Esophagus muscularis mucosa (tissue), 4 donors: ENCODE measurements around the gene BCKDHB. TPM values are rescaled to one million over a fixed set of nuclear protein-coding genes. Genes with fewer than 3 reads are reported as not detected.

ENCODE experiments used
- DNase-seq: peaks from one replicate; pipeline ENCODE4 v3.0.0-alpha.2; 2017; ENCODE audit errors: extremely low spot score
- H3K27ac ChIP-seq, 4 donors: fragments of 200-600 bp; sonication (generic); replicated peaks in 1 of 4; 1 replicate in 3 of 4; 2 replicates in 1 of 4; pipeline ENCODE4 v1.5.1; 2016 to 2019; ENCODE audit warnings: mild to moderate bottlenecking in 1 of 4
- H3K27me3 ChIP-seq, 4 donors: fragments of 200-600 bp; sonication (generic); one replicate each; pipeline versions ENCODE4 v1.5.1 to v1.6.0; 2016 to 2019
- H3K36me3 ChIP-seq, 4 donors: fragments of 200-600 bp; sonication (generic); one replicate each; pipeline ENCODE4 v1.5.1; 2016 to 2019
- H3K4me1 ChIP-seq, 4 donors: fragments of 200-600 bp; sonication (generic); one replicate each; pipeline ENCODE4 v1.5.1; 2016 to 2019
- H3K4me3 ChIP-seq, 4 donors: fragments of 200-600 bp; sonication (generic); 1 replicate in 2 of 4; 2 replicates in 2 of 4; pipeline ENCODE4 v1.5.1; 2016 to 2019; ENCODE audit warnings: mild to moderate bottlenecking in 4 of 4, moderate library complexity in 1 of 4
- H3K9me3 ChIP-seq, 4 donors: fragments of 200-600 bp; sonication (generic); 1 replicate in 3 of 4; 2 replicates in 1 of 4; pipeline ENCODE4 v1.5.1; 2016 to 2019
- EP300 ChIP-seq: sonication (generic); formaldehyde crosslinking; IDR thresholded peaks from one replicate; pipeline ENCODE4 v1.6.1; 2017; ENCODE audit warnings: antibody characterized with exemption
- POLR2A ChIP-seq: fragments of 450-650 bp; IDR thresholded peaks from one replicate; pipeline ENCODE4 v1.6.1; 2017; ENCODE audit warnings: antibody characterized with exemption, moderate library complexity, mild to moderate bottlenecking, low read depth
- POLR2AphosphoS5 ChIP-seq, 2 donors: sonication (generic); formaldehyde crosslinking; IDR thresholded peaks; one replicate each; pipeline ENCODE4 v1.6.1; 2017; ENCODE audit warnings: antibody characterized with exemption in 2 of 2
- WGBS: methylation state at CpG from one replicate; pipeline ENCODE4 v1.1.5; 2018; 5-methylcytosine and 5-hydroxymethylcytosine counted together
- intact Hi-C: fragments of 100-400 bp; cut with DNase I; formaldehyde crosslinking; loops from one replicate; pipeline ENCODE4 v1.15.1; 2023
- total RNA-seq, 4 donors: library from RNA; depleted of rRNA; stranded (reverse); fragments of >200 nt; gene quantifications; one replicate each; pipeline versions ENCODE4 v1.1.0 to v1.2.1, GENCODE V29; 2016
- TF ChIP-seq, protein P1 (sequence below), 3 experiments: fragments of 200-600 bp in 2 of 3; fragments of 450-650 bp in 1 of 3; sonication (generic) in 2 of 3; IDR thresholded peaks; one replicate each; pipeline ENCODE4 v1.5.1; 2017 to 2019; ENCODE audit warnings: antibody characterized with exemption in 3 of 3, mild to moderate bottlenecking in 2 of 3, moderate library complexity in 1 of 3

The BCKDHB gene
- total RNA-seq, 4 donors from 2014 or later: 12.2 to 26.2 (median 20.6) TPM

DNA sequence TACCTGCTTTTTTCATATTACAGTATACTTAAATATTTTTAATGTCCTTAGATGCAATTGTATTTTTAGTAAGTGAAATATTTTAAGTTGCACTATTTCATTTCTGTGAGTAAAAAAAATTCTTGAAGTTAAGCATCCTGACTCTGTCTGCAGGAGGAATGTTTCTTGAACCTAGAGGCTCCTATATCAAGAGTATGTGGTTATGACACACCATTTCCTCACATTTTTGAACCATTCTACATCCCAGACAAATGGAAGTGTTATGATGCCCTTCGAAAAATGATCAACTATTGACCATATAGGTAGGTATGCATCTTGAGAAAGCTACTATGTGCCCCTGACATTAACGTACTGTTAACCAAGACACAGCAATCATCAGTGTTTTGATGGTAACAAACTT is 237.0 kb downstream of the BCKDHB start:
- intact Hi-C loops: no loop called here
- TF ChIP-seq POLR2AphosphoS5 (IDR thresholded peaks at IDR 0.05) (no peak), EP300 (no peak), POLR2A (no peak)
- TF ChIP-seq, protein P1, sequence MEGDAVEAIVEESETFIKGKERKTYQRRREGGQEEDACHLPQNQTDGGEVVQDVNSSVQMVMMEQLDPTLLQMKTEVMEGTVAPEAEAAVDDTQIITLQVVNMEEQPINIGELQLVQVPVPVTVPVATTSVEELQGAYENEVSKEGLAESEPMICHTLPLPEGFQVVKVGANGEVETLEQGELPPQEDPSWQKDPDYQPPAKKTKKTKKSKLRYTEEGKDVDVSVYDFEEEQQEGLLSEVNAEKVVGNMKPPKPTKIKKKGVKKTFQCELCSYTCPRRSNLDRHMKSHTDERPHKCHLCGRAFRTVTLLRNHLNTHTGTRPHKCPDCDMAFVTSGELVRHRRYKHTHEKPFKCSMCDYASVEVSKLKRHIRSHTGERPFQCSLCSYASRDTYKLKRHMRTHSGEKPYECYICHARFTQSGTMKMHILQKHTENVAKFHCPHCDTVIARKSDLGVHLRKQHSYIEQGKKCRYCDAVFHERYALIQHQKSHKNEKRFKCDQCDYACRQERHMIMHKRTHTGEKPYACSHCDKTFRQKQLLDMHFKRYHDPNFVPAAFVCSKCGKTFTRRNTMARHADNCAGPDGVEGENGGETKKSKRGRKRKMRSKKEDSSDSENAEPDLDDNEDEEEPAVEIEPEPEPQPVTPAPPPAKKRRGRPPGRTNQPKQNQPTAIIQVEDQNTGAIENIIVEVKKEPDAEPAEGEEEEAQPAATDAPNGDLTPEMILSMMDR (IDR thresholded peaks at IDR 0.05): no peak
- H3K4me1 ChIP-seq: no peaks in the 10 kb centered on the region
- WGBS: 100% methylated on average over 2 of the region's 2 CpGs
- H3K27ac ChIP-seq: no peak overlapping the region
- no peaks in the 10 kb centered on the region for H3K27me3 ChIP-seq
- H3K9me3 ChIP-seq: no peaks in the 10 kb centered on the region
- H3K36me3 ChIP-seq: no peaks in the 10 kb centered on the region
- no peak overlapping the region for H3K4me3 ChIP-seq
- no peak for DNase-seq

- no peak for DNase-seq
- H3K4me1 ChIP-seq: no peaks in the 10 kb centered on the region
- H3K9me3 ChIP-seq: no peaks in the 10 kb centered on the region
- intact Hi-C loops: no loop called here
- no peaks in the 10 kb centered on the region for H3K27me3 ChIP-seq
- TF ChIP-seq EP300: no peak
- TF ChIP-seq POLR2A: no peak
- TF ChIP-seq POLR2AphosphoS5 (IDR thresholded peaks at IDR 0.05): no peak
- TF ChIP-seq, protein P1 (IDR thresholded peaks at IDR 0.05): no peak
- no peaks in the 10 kb centered on the region for H3K36me3 ChIP-seq
- no peak overlapping the region for H3K27ac ChIP-seq
- H3K4me3 ChIP-seq: no peak overlapping the region
- 89% methylated on average over 1 of the region's 1 CpG for WGBS
Measured at GRCh38 chr6:80347101-80347500, 240.6 kb downstream of the BCKDHB start.

DNA sequence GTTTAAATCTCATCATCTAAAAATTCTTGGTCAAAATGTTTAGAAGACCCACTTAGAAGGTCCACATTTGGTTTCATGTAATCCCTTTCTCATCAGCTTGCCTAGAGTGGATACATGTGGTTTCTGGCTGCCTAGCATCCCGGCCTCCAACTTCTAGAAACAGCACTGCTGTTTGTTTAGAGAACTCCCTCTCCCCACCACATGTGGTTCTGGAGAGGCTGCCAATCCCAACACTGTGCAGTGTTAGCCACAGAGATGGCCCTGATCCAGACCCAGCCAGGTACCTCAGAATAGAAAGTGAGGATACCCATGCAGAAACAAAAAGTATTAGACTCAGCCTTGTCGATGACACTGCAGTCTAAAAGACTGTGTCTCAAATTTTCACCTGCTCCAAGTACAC is 241.8 kb downstream of the BCKDHB start:
- no peak for DNase-seq
- 67% methylated on average over 2 of the region's 2 CpGs for WGBS
- Histone ChIP-seq H3K27me3 (no peaks in the 10 kb centered on the region), H3K27ac (no peak overlapping the region), H3K4me3 (no peak overlapping the region), H3K9me3 (no peaks in the 10 kb centered on the region), H3K36me3 (no peaks in the 10 kb centered on the region), H3K4me1 (no peaks in the 10 kb centered on the region)
- no peak for TF ChIP-seq POLR2A
- TF ChIP-seq, protein P1 (IDR thresholded peaks at IDR 0.05): no peak
- TF ChIP-seq EP300: no peak
- no peak for TF ChIP-seq POLR2AphosphoS5 (IDR thresholded peaks at IDR 0.05)
- intact Hi-C loops: no loop called here

DNA sequence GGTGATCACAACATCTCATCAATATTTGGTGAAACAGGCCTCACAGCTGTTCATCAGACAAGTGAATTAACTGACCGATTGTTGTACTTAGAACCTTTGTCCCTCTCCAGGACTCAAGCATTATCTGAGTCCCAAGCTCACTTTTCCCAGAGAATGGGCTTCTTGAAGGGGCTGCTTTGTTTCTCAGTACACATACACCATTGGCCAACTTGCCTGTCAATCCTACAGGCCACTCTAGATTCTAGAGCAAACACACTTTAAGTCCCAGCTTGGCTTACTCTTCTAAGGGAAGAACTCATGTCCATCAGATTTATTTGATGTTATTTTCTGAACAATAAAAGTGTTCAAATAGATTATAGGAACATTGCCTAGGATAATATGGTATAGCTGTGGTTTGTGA is 249.5 kb downstream of the BCKDHB start:
- TF ChIP-seq POLR2A (no peak), EP300 (no peak), POLR2AphosphoS5 (IDR thresholded peaks at IDR 0.05) (no peak)
- TF ChIP-seq, protein P1 (IDR thresholded peaks at IDR 0.05): no peak
- WGBS: 100% methylated on average over 1 of the region's 1 CpG
- H3K9me3 ChIP-seq: no peaks in the 10 kb centered on the region
- peaks cover 0 to 4% (median 0%) of the 10 kb centered on the region in 4 donors for H3K4me1 ChIP-seq
- DNase-seq: no peak
- H3K27me3 ChIP-seq: no peaks in the 10 kb centered on the region
- no peak overlapping the region for H3K27ac ChIP-seq
- intact Hi-C loops: no loop called here
- H3K36me3 ChIP-seq: peaks cover 0 to 3% (median 0%) of the 10 kb centered on the region in 4 donors
- no peak overlapping the region for H3K4me3 ChIP-seq

GRCh38 chr6:80356545-80356944 is 250.1 kb downstream of the BCKDHB start:
- Histone ChIP-seq H3K4me3 (no peak overlapping the region), H3K4me1 (peaks cover 0 to 4% (median 0%) of the 10 kb centered on the region in 4 donors), H3K36me3 (peaks cover 0 to 3% (median 0%) of the 10 kb centered on the region in 4 donors), H3K27me3 (no peaks in the 10 kb centered on the region), H3K27ac (no peak overlapping the region), H3K9me3 (no peaks in the 10 kb centered on the region)
- 80% methylated on average over 2 of the region's 2 CpGs for WGBS
- DNase-seq: no peak
- intact Hi-C loops: no loop called here
- no peak for TF ChIP-seq POLR2AphosphoS5 (IDR thresholded peaks at IDR 0.05)
- TF ChIP-seq, protein P1 (IDR thresholded peaks at IDR 0.05): no peak
- TF ChIP-seq POLR2A: no peak
- TF ChIP-seq EP300: no peak
